ENCODE results near the gene ANAPC4. TPM values are rescaled to one million over a fixed set of nuclear protein-coding genes. Genes with fewer than 3 reads are reported as not detected.

Gene ANAPC4
- total RNA-seq, 1 donor from 2014 or later: 19.2 TPM

GRCh38 chr4:25330905-25331808, 45.9 kb upstream of the ANAPC4 start:
- Histone ChIP-seq H3K27me3 (ENCODE audit: insufficient read depth, low read length) (no peaks in the 10 kb centered on the region), H3K36me3 (ENCODE audit: insufficient read depth, low read length) (no peaks in the 10 kb centered on the region), H3K79me2 (ENCODE audit: insufficient read depth, low read length) (peaks cover 7% of the 10 kb centered on the region), H2AFZ (ENCODE audit: low read depth, low read length) (no peak overlapping the region), H3K27ac (ENCODE audit: low read depth, low read length) (no peak overlapping the region), H3K9me3 (ENCODE audit: insufficient read depth, low read depth, low read length) (no peaks in the 10 kb centered on the region), H3K4me3 (ENCODE audit: insufficient read depth, low read depth, low read length) (no peak overlapping the region), H3K4me2 (ENCODE audit: low read length) (no peak overlapping the region), H4K20me1 (ENCODE audit: insufficient read depth, low read length) (no peaks in the 10 kb centered on the region), H3K4me1 (ENCODE audit: insufficient read depth, low read length) (no peaks in the 10 kb centered on the region), H3K9ac (ENCODE audit: low read length) (no peak overlapping the region)
- no peak overlapping the region for H3K27ac Mint-ChIP-seq (ENCODE audit: unreplicated experiment)
- no peaks in the 10 kb centered on the region for H3K36me3 Mint-ChIP-seq (ENCODE audit: low read depth, unreplicated experiment)
- FAIRE-seq (no peak), DNase-seq (ENCODE audit: low read depth) (no peak)
- no peaks in the 10 kb centered on the region for H3K9me3 Mint-ChIP-seq (ENCODE audit: unreplicated experiment)
- no peak overlapping the region for H3K4me3 Mint-ChIP-seq (ENCODE audit: unreplicated experiment)
- H3K4me1 Mint-ChIP-seq (ENCODE audit: low read depth, unreplicated experiment): peaks cover 8% of the 10 kb centered on the region
- no peaks in the 10 kb centered on the region for H3K27me3 Mint-ChIP-seq (ENCODE audit: low read depth, unreplicated experiment)
- TF ChIP-seq, protein P1, sequence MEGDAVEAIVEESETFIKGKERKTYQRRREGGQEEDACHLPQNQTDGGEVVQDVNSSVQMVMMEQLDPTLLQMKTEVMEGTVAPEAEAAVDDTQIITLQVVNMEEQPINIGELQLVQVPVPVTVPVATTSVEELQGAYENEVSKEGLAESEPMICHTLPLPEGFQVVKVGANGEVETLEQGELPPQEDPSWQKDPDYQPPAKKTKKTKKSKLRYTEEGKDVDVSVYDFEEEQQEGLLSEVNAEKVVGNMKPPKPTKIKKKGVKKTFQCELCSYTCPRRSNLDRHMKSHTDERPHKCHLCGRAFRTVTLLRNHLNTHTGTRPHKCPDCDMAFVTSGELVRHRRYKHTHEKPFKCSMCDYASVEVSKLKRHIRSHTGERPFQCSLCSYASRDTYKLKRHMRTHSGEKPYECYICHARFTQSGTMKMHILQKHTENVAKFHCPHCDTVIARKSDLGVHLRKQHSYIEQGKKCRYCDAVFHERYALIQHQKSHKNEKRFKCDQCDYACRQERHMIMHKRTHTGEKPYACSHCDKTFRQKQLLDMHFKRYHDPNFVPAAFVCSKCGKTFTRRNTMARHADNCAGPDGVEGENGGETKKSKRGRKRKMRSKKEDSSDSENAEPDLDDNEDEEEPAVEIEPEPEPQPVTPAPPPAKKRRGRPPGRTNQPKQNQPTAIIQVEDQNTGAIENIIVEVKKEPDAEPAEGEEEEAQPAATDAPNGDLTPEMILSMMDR (IDR thresholded peaks at IDR 0.05; ENCODE audit: insufficient read depth, low read depth, low read length): no peak
- no peak for TF ChIP-seq EZH2 (IDR thresholded peaks at IDR 0.05; ENCODE audit: insufficient read depth, low read length)

- no peak overlapping the region for H2AFZ ChIP-seq (ENCODE audit: low read depth, low read length)
- Mint-ChIP-seq H3K27me3 (ENCODE audit: low read depth, unreplicated experiment) (no peaks in the 10 kb centered on the region), H3K27ac (ENCODE audit: unreplicated experiment) (no peak overlapping the region), H3K4me3 (ENCODE audit: unreplicated experiment) (no peak overlapping the region), H3K36me3 (ENCODE audit: low read depth, unreplicated experiment) (no peaks in the 10 kb centered on the region), H3K4me1 (ENCODE audit: low read depth, unreplicated experiment) (no peaks in the 10 kb centered on the region), H3K9me3 (ENCODE audit: unreplicated experiment) (no peaks in the 10 kb centered on the region)
- no peak overlapping the region for H3K27ac ChIP-seq (ENCODE audit: low read depth, low read length)
- H3K4me2 ChIP-seq (ENCODE audit: low read length): no peak overlapping the region
- TF ChIP-seq, protein P1 (IDR thresholded peaks at IDR 0.05; ENCODE audit: insufficient read depth, low read depth, low read length): no peak
- no peak for TF ChIP-seq EZH2 (IDR thresholded peaks at IDR 0.05; ENCODE audit: insufficient read depth, low read length)
- H3K27me3 ChIP-seq (ENCODE audit: insufficient read depth, low read length): no peaks in the 10 kb centered on the region
- peaks cover 3% of the 10 kb centered on the region for H3K4me1 ChIP-seq (ENCODE audit: insufficient read depth, low read length)
- H3K36me3 ChIP-seq (ENCODE audit: insufficient read depth, low read length): no peaks in the 10 kb centered on the region
- H3K9me3 ChIP-seq (ENCODE audit: insufficient read depth, low read depth, low read length): no peaks in the 10 kb centered on the region
- no peak overlapping the region for H3K9ac ChIP-seq (ENCODE audit: low read length)
- H3K79me2 ChIP-seq (ENCODE audit: insufficient read depth, low read length): no peaks in the 10 kb centered on the region
- DNase-seq (ENCODE audit: low read depth) (peak; percentile 8), FAIRE-seq (no peak)
- H4K20me1 ChIP-seq (ENCODE audit: insufficient read depth, low read length): no peaks in the 10 kb centered on the region
- no peak overlapping the region for H3K4me3 ChIP-seq (ENCODE audit: insufficient read depth, low read depth, low read length)
These were observed 33.4 kb upstream of the ANAPC4 start for GRCh38 chr4:25343671-25344070.

DNA sequence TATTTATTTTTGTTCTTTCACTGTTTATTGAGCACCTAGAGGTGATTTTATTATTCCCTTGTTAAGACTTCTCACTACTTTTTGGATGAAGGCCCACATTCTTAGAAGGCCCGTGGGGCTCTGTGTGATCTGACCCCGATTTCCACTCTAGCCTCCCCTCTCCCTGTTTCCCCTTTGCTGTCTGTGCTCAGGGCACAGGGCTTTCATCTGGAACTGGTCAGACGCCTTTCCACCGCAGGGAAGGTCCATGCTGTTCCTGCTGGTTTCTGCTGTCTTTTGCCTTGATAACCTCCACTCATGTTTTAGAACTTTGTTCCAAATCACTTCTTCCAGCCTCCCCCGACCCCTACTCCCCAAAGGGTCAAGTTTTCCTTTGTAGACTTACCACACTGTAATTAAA, 31.3 kb upstream of the ANAPC4 start:
- H3K36me3 ChIP-seq (ENCODE audit: insufficient read depth, low read length): no peaks in the 10 kb centered on the region
- no peak overlapping the region for H3K4me2 ChIP-seq (ENCODE audit: low read length)
- Mint-ChIP-seq H3K4me1 (ENCODE audit: low read depth, unreplicated experiment) (no peaks in the 10 kb centered on the region), H3K36me3 (ENCODE audit: low read depth, unreplicated experiment) (no peaks in the 10 kb centered on the region), H3K9me3 (ENCODE audit: unreplicated experiment) (no peaks in the 10 kb centered on the region), H3K27ac (ENCODE audit: unreplicated experiment) (no peak overlapping the region), H3K27me3 (ENCODE audit: low read depth, unreplicated experiment) (no peaks in the 10 kb centered on the region), H3K4me3 (ENCODE audit: unreplicated experiment) (no peak overlapping the region)
- H3K9me3 ChIP-seq (ENCODE audit: insufficient read depth, low read depth, low read length): no peaks in the 10 kb centered on the region
- H3K4me3 ChIP-seq (ENCODE audit: insufficient read depth, low read depth, low read length): no peak overlapping the region
- no peak overlapping the region for H2AFZ ChIP-seq (ENCODE audit: low read depth, low read length)
- H4K20me1 ChIP-seq (ENCODE audit: insufficient read depth, low read length): no peaks in the 10 kb centered on the region
- DNase-seq (ENCODE audit: low read depth): peak; percentile 10
- TF ChIP-seq, protein P1 (IDR thresholded peaks at IDR 0.05; ENCODE audit: insufficient read depth, low read depth, low read length): no peak
- TF ChIP-seq EZH2 (IDR thresholded peaks at IDR 0.05; ENCODE audit: insufficient read depth, low read length): no peak
- FAIRE-seq: no peak
- no peaks in the 10 kb centered on the region for H3K27me3 ChIP-seq (ENCODE audit: insufficient read depth, low read length)
- H3K27ac ChIP-seq (ENCODE audit: low read depth, low read length): no peak overlapping the region
- H3K79me2 ChIP-seq (ENCODE audit: insufficient read depth, low read length): no peaks in the 10 kb centered on the region
- no peak overlapping the region for H3K9ac ChIP-seq (ENCODE audit: low read length)
- peaks cover 3% of the 10 kb centered on the region for H3K4me1 ChIP-seq (ENCODE audit: insufficient read depth, low read length)
